T-helper 17 cell (primary cell): ENCODE results near the gene CEP162. TPM values are rescaled to one million over a fixed set of nuclear protein-coding genes. Genes with fewer than 3 reads are reported as not detected.
"Not testable (repeated sequence)": the region's sequence is repeated elsewhere in the genome, so short reads cannot be mapped to it uniquely, and the experiment has no call there.

Experiments
- ATAC-seq: fragments of 150-1000 bp; cut with Tn5 transposase; 2 replicates; pipeline ENCODE4 v1.10.0; 2021; ENCODE audit warnings: mild to moderate bottlenecking, moderate library complexity
- DNase-seq, 3 donors: peaks; one replicate each; pipeline versions ENCODE4 v3.0.0 to v3.0.0-alpha.2; 2020 to 2021
- H3K9me3 ChIP-seq: one replicate; pipeline ENCODE4 v1.7.0; 2013; ENCODE audit warnings: low read length, mild to moderate bottlenecking; ENCODE audit not compliant: control insufficient read depth, poor library complexity, severe bottlenecking
- H3K27ac Mint-ChIP-seq: one replicate; pipeline ENCODE4 v1.8.0; 2022; ENCODE audit warnings: mild to moderate bottlenecking, moderate library complexity, mixed read lengths
- H3K27me3 Mint-ChIP-seq: one replicate; pipeline ENCODE4 v1.8.0; 2022; ENCODE audit warnings: mixed read lengths
- H3K36me3 Mint-ChIP-seq: one replicate; pipeline ENCODE4 v1.8.0; 2022; ENCODE audit warnings: low read depth, mixed read lengths
- H3K4me1 Mint-ChIP-seq: one replicate; pipeline ENCODE4 v1.8.0; 2022; ENCODE audit warnings: mild to moderate bottlenecking, mixed read lengths
- H3K4me3 Mint-ChIP-seq: one replicate; pipeline ENCODE4 v1.8.0; 2022; ENCODE audit warnings: mild to moderate bottlenecking, moderate library complexity, mixed read lengths
- total RNA-seq, 4 donors: library from RNA in 2 of 4; stranded (reverse) in 2 of 4; gene quantifications; one replicate each; pipeline ENCODE4 v1.2.3 and lab custom pipeline; 2022 to 2026

The CEP162 gene
- total RNA-seq, 2 donors from 2014 or later = 6.9 to 7.1 TPM

GRCh38 chr6:84086545-84087429 is 140.7 kb downstream of the CEP162 start:
- ATAC-seq (no peak), DNase-seq (no peak)
- Mint-ChIP-seq H3K27me3 (peaks cover 32% of the 10 kb centered on the region), H3K4me1 (no peaks in the 10 kb centered on the region), H3K4me3 (no peak overlapping the region), H3K36me3 (no peaks in the 10 kb centered on the region), H3K27ac (no peak overlapping the region)
- no peaks in the 10 kb centered on the region for H3K9me3 ChIP-seq

GRCh38 chr6:84086056-84086455 is 141.4 kb downstream of the CEP162 start:
- Mint-ChIP-seq H3K27ac (no peak overlapping the region), H3K27me3 (peaks cover 32% of the 10 kb centered on the region), H3K4me3 (no peak overlapping the region), H3K4me1 (no peaks in the 10 kb centered on the region), H3K36me3 (no peaks in the 10 kb centered on the region)
- no peak for ATAC-seq
- no peaks in the 10 kb centered on the region for H3K9me3 ChIP-seq
- DNase-seq = no peak

- peaks cover 32% of the 10 kb centered on the region for H3K27me3 Mint-ChIP-seq
- H3K9me3 ChIP-seq, H3K36me3 Mint-ChIP-seq, DNase-seq, H3K27ac Mint-ChIP-seq, H3K4me3 Mint-ChIP-seq, ATAC-seq, H3K4me1 Mint-ChIP-seq: not testable (repeated sequence)
These were observed 142.7 kb downstream of the CEP162 start for GRCh38 chr6:84084705-84085104.

GRCh38 chr6:84082689-84083265 is 144.7 kb downstream of the CEP162 start:
- no peaks in the 10 kb centered on the region for H3K9me3 ChIP-seq
- ATAC-seq = no peak
- no peaks in the 10 kb centered on the region for H3K36me3 Mint-ChIP-seq
- DNase-seq = no peak
- no peak overlapping the region for H3K4me3 Mint-ChIP-seq
- H3K27ac Mint-ChIP-seq = no peak overlapping the region
- no peaks in the 10 kb centered on the region for H3K4me1 Mint-ChIP-seq
- peaks cover 30% of the 10 kb centered on the region for H3K27me3 Mint-ChIP-seq

GRCh38 chr6:84081222-84081621 is 146.2 kb downstream of the CEP162 start:
- Mint-ChIP-seq H3K4me1 (no peaks in the 10 kb centered on the region), H3K27me3 (peaks cover 24% of the 10 kb centered on the region), H3K4me3 (no peak overlapping the region), H3K36me3 (no peaks in the 10 kb centered on the region), H3K27ac (no peak overlapping the region)
- no peak for ATAC-seq
- no peak for DNase-seq
- H3K9me3 ChIP-seq = no peaks in the 10 kb centered on the region

- no peak overlapping the region for H3K4me3 Mint-ChIP-seq
- ATAC-seq (no peak), DNase-seq (no peak)
These were observed 149.1 kb downstream of the CEP162 start for GRCh38 chr6:84078335-84078734.

GRCh38 chr6:84077645-84078044 is 149.8 kb downstream of the CEP162 start:
- no peaks in the 10 kb centered on the region for H3K36me3 Mint-ChIP-seq
- no peaks in the 10 kb centered on the region for H3K9me3 ChIP-seq
- DNase-seq (no peak), ATAC-seq (no peak)
- peaks cover 9% of the 10 kb centered on the region for H3K27me3 Mint-ChIP-seq
- no peak overlapping the region for H3K4me3 Mint-ChIP-seq
- H3K27ac Mint-ChIP-seq = no peak overlapping the region
- no peaks in the 10 kb centered on the region for H3K4me1 Mint-ChIP-seq

More at GRCh38 chr6:84078335-84078734, 149.1 kb downstream of the CEP162 start:
- Mint-ChIP-seq H3K4me1 (no peaks in the 10 kb centered on the region), H3K27ac (no peak overlapping the region), H3K36me3 (no peaks in the 10 kb centered on the region), H3K27me3 (peaks cover 15% of the 10 kb centered on the region)
- H3K9me3 ChIP-seq = no peaks in the 10 kb centered on the region

GRCh38 chr6:84074988-84075781 is 152.3 kb downstream of the CEP162 start:
- no peak for ATAC-seq
- Mint-ChIP-seq H3K36me3 (no peaks in the 10 kb centered on the region), H3K27ac (no peak overlapping the region), H3K4me3 (no peak overlapping the region), H3K27me3 (peaks cover 6% of the 10 kb centered on the region), H3K4me1 (no peaks in the 10 kb centered on the region)
- no peaks in the 10 kb centered on the region for H3K9me3 ChIP-seq
- DNase-seq = no peak

Other genes starting within 250 kb of the CEP162 start
- gene MRAP2, start 193.9 kb downstream of the CEP162 start, total RNA-seq = not detected